RPMI8226 (cell line): ENCODE data around the gene PRR16.
A peak's percentile ranks its signal among the peaks of the same experiment; 100 is the strongest.
"Not testable (repeated sequence)": the region's sequence is repeated elsewhere in the genome, so short reads cannot be mapped to it uniquely, and the experiment has no call there.

ENCODE experiments used
- DNase-seq: peaks from one replicate; pipeline ENCODE4 v3.0.0-alpha.2; 2015

Gene PRR16

DNA sequence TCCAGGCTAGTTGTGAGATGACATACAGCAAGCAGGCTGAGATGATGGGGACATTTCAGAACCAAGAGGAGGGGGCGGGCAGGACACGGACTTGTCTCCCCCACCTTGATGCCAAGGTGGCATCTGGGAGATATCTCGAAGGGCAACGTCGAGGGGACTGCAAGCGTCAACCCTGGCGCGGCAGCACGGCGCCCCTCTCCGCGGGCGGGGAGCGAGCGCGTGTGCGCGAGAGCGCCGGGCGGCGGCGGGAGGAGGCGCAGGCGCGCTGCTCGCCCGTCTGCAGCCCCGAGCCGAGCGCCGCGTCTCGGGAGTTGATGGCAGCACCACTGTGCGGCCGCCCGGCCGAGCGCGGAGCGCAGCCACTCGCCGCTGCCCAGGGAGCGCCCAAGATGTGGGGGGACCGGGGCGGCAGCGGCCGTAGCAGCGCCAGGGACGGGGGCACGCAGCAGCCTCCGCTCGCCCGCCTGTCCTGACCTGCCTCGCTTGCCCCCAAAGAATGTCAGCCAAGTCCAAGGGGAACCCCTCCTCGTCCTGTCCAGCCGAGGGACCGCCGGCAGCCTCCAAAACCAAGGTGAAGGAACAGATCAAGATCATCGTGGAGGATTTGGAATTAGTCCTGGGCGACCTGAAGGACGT is at the start of gene PRR16:
PRR16 (plus strand) TSS at position 310 of the 636 bp plus-strand sequence.
- peak; percentile 74 for DNase-seq

DNA sequence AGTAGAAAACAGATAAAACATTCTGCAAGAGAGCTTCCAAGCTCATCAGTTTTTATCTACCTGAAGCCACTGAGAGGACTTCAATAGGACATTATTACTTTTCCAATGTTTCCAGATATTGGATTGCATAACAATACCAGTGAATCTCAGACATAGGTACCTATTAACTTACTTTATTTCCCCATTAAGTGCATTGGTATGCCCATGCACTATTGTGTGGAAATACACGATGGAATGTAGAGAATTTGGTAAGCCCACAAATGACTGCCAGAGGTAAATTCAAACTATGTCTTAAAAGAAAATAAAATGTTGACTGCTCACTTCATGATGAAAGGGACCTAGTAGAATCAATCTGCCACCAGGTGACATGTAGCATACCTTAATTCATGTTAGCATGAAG is 48.1 kb upstream of the PRR16 start:
- no peak for DNase-seq

DNA sequence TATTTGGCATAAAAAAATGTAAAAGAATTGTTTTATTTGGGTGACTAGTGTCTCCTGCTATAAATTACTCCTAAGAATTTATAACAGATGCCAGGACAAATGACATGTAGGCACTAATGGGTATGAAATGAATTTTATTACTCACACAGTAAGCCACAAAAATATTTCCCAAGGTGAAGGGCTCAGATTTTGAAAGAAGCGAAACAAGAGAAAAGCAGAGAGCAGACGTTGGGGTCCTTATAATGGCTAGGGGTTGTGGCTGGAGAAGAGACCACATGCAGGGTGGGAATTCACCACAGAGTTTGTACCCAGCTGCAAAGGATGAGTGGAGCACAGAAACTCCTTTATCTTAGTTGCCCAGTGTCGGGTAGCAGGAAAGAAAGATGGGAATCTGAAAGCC is 45.0 kb upstream of the PRR16 start:
- DNase-seq, result no peak

DNA sequence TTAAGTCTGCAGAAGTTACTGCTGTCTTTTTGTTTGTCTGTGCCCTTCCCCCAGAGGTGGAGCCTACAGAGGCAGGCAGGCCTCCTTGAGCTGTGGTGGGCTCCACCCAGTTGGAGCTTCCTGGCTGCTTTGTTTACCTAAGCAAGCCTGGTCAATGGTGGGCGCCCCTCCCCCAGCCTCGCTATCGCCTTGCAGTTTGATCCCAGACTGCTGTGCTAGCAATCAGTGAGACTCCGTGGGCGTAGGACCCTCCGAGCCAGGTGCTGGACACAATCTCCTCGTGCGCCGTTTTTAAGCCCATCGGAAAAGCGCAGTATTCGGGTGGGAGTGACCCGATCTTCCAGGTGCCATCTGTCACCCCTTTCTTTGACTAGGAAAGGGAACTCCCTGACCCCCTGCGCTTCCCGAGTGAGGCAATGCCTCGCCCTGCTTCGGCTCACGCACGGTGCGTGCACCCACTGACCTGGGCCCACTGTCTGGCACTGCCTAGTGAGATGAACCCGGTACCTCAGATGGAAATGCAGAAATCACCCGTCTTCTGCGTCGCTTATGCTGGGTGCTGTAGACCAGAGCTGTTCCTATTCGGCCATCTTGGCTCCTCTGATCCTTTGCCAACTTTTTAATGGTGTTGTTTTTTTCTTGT is 37.3 kb upstream of the PRR16 start:
- DNase-seq, result not testable (repeated sequence)

DNA sequence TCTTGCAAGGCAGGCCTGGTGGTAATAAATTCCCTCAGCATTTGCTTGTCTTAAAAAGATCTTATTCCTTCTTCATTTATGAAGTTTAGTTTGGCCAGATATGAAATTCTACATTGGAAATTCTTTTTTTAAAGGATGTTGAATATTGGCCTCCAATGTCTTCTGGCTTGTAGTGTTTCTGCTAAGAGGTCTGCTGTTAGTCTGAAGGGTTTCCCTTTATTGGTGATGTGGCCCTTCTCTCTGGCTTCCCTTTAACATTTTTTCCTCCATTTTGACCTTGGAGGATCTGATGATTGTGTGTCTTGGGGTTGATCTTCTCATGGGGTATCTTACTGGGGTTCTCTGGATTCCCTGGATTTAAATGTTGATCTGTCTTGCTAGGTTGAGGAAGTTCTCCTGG is 33.5 kb upstream of the PRR16 start:
- DNase-seq, result no peak

DNA sequence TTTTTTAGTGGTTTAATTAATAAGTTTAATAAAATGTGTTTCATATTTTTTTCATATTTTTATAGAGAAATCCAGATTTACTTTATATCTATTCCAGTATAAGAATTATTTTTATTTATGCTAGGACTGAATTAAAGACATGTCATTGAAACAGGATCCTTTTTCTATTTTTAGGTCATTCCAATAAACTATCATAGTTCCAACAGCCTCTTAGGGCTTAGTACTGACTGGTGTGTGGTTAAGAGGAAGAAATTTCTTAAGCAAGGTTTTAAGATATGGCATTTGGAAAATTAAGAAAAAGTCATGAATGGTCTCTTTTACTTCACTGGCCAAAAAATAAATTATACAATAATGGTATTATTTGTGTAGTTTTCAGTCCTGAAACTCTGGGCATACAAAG is 31.2 kb upstream of the PRR16 start:
- DNase-seq, result no peak

DNA sequence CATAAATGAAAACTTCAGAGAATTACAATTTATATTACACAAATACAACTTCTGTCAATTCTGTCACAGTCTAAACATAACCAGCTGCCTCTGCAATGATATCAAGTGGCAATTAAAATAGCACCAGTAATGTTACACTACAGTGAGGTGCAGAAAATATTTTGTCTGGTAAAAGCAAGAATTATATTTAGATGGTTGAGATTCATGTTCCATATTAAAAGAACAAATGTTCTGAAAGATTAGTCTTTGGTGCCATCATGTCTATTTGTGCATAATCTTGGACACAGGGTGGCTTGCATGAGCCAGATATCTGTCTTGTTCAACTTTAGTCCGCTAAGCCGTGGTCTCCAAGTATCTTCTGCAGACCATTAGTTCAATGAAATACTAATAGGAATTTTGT is 29.0 kb upstream of the PRR16 start:
- no peak for DNase-seq

DNA sequence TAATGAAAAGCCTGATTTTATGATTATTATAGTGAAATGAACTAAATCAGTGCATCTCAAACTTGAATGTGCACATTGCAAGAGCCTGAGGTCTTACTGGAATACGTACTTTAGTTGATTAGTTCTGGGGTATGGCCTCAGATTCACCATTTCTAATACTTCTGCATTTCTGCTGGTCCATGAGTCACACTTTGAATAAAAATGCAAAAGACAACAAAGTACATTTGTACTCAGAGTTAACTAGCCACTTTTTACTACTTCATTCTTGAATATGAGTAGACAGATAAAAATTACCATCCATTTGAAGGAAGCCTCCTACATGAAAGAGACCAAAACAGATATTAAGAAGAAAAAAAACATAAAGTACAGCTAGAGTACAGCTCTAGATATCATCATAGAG is 27.1 kb upstream of the PRR16 start:
- no peak for DNase-seq

DNA sequence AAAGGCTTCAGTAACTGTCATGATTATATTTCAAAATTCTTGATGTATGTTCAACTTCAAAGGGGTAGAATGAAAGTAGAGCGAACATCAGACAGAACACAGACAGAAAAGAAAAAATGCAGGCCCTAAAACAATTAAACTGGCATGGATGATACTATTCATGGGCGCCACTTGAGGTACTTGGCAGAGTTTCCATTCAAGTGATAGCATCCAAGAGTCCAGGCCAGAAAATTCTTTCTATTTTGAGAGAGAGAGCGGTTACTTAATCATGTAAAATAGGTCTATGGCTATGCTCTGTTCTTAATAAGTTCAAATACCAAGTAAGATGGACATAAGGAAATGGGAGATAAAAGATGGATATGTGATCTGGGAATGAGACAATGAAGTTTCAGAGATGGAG is 21.4 kb upstream of the PRR16 start:
- DNase-seq, result no peak

DNA sequence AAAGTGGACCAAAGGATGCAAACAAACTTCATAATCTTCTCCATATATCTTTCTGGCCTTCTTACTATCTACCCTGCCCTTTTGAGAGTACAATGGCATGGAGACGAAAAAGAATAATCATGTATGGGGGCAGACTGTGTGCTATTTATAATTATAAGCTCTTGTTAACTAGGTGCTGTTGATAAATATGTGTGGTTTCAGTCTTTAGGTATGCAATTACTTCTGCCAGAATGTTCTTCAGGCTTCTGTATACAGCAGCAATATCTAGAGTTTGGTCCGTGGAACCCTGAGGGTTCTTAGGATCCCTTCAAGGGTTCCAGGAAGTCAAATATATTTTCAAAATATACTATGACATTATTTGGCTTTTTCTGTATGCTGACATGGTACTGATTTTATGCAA is 20.5 kb upstream of the PRR16 start:
- DNase-seq, result no peak

DNA sequence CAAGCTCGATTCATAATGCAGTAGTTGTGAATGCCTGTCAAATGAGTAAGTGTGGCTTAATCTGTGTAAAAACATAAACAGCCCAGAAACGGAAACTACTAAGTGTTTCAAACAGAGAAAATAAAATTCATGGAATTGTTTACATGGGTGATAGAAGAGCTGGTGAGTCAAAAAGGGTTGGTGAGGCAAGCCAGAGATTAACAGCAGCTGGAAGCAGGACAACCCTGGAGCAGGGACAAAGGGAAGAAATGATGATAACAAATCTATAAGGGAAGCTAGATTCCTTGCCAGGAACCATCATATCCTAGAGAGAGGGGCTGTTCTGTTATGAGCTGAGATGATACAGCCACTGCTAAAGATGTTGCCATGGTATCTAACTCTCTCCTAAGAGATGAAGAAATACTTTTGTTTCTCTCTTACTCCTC is 18.0 kb upstream of the PRR16 start:
- DNase-seq, result no peak

DNA sequence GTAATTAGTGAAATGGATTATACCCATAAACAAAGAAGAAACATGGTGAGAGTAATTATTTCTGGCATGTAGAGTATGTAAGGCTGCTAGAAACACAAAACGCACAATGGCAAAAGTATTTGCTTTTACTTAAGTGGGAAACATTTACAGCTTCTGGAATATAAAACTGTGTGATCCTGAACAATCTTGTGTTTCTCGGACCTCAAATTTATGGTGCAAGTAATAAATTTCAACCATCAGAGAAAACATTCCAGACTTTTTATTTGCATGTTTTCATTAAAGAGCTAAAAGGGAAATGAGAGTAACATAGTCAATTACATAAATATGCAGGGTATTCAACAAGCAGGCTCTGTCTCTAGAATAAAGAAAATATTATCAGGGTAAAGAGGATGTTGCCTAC is 17.2 kb upstream of the PRR16 start:
- DNase-seq, result no peak

DNA sequence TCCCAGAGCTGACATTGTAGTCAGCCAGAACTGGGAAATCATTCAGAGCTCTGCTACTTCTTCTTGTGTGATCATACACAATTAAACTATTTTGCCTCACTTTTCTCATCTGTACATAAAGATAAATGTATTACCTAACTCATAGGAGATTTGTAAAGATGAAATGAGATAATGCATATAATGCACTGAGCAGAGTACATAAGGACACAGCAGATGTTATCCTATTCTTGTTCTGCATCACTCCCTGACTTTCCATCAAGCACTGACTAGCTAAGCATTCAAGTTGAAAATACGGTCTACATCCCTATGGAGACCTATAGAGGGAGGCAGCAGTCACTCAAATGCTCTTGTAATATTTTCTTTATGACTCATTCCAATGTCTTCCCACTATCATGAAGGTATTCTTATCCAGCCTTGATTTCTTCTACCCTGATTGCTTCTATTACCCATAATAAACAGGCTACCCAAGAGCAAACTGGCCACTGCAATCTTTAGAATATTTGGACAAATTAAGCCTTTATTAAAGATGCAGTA is 16.3 kb upstream of the PRR16 start:
- no peak for DNase-seq

DNA sequence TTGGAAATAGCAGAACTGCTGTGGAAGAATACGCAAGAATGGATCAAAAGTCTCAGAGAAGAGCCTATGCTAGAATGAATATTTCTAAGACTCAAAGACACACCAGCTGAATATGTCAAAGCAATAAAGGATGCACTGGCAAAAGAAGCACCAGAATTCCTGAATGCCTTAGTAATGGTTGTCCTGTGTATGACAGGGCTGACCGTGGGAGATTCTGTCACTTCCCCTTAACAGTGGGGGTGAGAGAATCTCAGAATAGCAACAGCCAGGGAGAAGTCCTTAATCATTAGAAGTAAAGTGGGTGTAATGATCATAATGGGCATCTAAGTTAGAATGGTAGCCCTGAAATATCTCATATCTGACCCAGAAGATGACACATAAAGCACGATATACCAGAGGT is 14.6 kb upstream of the PRR16 start:
- no peak for DNase-seq

DNA sequence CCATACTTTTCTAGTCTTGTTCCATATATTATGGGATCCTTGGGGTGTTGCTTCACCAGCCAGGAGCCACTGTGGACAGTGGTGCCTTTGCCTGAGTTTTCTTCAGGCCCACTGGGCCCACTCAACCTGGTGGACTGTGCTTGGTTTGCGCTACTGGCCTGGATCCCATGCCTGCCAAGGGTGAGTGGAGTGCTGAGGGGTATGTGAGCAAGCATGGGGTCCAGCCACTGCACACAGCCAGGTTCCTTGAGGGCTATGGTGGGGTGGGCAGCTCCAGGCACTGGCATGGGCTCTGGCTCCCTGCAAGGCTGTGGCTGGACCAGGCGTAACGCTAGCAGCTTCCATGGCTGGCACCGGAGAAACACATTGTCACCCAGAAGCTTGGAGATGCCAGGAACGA is 13.2 kb upstream of the PRR16 start:
- DNase-seq, result no peak

DNA sequence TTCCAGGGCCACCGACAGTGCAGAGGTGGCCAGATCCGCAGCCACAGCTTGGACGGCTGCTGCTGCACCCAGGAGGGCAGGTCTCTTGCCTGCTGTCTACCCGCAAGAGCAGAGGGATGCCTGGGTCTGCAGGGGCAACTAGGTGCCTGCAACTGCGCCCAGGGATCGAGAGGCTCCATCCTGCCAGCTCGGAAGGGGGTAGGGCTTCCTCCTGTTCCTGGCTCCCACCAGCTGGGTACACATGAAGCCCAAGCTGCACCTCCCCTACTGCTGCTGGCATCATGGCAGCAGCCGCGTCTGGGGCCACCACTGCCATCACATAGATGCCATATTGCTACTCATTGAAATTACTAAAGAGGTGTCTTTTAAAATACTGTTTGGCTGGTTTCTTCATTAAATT is 12.7 kb upstream of the PRR16 start:
- DNase-seq, result no peak

DNA sequence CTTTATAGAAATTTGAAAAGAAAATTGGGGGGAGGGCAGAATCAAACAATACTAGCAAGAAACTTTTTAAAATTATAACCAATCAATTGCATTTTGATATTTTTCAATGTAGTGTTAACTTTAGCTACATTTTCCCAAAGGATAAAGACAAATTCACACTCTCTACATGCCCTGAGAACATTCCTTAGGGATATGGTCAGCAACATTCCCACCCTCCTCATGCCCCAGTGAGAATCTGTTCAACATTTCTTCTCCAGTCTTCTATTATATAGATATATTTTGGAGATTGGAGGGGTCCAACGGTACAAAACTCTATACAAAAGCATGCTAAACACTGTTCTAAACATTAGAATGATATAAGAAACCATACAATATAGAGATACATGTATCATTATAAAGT is 11.6 kb upstream of the PRR16 start:
- DNase-seq, result no peak

DNA sequence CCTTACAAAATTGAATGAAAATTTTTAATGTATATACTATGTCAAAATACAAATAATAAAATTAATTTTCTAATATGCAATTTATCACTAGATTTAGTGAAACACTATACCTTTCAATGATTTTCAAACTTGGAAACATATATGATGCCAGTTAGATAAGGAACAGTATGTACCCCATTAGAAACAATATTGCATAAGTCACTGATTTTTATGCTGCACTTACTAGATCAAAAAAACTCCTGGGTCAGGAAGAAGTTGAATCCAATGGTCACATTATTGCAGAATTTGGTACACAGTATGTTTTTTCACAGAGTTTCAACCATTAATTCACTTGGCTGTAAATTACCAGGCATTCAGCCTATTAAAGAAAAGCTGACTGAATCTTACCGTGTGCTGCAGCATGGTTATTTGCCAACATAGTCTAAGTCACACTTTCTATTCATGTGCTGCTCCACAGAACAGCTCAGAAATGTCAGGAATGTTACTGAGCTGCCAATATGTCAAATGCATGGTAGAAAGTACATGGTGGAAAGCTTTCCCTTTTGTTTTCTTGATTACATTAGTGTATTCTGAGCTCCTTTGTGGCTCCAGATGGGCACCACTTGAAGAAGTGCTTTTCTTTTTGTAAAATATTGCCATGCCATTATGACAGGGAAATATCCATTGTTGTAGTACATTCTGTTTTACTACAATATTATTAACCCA is 9.9 kb upstream of the PRR16 start:
- DNase-seq, result no peak

DNA sequence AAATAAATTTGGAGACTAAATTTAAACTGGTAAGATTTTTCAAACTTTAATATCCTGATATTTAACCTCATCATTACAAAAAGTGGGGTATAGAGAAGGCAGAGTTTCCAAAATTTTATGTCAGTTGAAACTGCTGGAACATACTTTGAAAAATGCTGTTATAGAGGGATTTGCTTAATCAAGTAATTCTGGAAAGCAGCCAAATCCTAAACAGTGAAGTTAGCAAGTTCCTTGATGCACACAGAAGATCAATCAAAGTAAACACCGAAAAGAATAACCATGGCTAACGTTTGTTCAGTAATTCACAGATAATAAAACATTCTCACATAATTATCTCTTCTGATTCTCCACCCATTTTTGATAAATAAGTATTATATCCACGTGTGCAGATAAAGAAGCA is 8.1 kb upstream of the PRR16 start:
- DNase-seq, result no peak

DNA sequence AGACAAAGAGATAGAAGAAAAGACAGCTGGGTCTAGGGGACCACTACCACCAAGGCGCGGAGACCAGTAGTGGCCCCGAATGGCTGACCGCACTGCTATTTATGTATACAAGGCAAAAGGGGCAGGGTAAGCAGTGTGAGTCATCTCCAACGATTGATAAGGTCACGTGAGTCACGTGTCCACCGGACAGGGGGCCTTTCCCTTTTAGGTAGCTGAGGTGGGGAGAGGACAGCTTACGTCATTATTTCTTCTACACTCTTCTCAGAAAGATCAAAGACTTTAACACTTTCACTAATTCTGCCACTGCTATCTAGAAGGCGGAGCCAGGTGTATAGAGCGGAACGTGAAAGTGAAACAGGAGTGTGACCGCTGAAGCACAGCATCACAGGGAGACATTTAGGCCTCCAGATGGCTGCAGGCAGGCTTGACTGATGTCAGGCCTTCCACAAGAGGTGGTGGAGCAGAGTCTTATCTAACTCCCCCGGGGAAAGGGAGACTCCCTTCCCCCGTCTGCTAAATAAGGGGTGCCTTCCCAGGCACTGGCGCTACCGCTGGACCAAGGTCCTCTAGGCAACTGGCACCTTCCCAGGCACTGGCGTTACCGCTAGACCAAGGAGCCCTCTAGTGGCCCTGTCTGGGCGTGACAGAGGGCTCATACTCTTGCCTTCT is 6.1 kb upstream of the PRR16 start:
- peak; percentile 86 for DNase-seq

DNA sequence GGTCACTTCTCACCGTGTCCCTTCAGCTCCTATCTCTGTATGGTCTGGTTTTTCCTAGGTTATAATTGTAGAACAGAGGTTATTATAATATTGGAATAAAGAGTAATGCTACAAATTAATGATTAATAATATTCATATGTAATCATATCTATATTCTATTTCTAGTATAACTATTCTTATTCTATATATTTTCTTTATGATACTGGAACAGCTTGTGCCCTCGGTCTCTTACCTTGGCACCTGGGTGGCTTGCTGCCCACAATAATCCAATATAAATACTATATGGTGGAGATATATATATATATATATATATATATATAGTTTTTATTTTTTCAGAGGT is 5.6 kb upstream of the PRR16 start:
- DNase-seq, result not testable (repeated sequence)

DNA sequence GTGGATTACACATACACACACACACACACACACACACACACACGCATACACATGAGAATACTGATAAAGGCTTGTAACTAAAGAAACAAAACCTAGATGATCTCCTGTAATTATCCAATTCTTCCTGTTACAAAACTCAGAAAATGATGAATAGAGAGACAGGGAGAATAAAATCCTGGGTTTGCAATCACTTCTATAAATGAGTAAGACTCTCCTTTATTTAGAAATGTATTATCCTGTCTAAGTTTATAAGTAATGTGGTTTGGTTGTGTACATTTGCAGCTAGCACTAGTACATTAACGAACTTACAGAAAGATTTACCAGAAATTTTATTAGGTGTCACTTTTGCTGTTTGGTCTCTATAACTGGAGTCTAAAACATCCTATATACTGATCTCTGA is 2.8 kb upstream of the PRR16 start:
- no peak for DNase-seq

DNA sequence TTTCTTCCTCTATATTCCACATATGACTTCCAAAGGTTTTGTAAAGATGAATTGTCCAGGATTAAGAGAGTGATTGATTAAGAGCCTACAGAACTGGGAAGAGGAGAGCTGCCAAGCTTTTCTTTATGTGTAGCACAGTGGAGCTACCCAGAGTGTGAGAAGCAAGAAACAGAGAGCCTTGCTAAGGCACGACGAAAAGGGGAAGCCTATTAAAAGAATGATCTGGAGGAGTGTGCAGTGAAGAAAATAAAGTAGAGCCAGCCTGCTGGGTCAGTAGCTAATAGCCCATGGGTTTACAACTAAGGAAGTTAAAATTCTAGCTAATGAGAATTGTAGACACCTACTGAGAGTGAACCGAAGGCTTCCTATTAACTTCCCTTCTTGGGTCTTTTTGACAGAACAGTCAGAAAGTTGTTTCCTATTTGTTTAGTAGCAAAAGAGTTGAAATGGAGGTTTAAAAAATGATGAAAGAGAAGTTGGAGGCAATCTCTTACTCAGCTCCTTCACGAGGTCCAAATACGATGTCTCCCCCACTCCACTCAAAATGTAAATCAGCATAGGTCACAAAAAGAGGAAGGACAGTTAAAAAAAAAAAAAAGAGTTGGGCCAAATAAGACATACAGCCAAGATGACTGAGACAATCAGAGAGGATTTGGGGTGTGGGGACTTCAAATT is 957 bp upstream of the PRR16 start:
- DNase-seq, result no peak
